GM19395 (cell line): Measurements from ENCODE around the gene MYO1E.
A peak's percentile ranks its signal among the peaks of the same experiment; 100 is the strongest.

Experiments
- ATAC-seq: cut with Tn5 transposase; IDR thresholded peaks from one replicate; pipeline ENCODE4 v1.9.1; 2021; ENCODE audit warnings: mild to moderate bottlenecking, moderate library complexity; ENCODE audit not compliant: unreplicated experiment

Gene MYO1E

DNA sequence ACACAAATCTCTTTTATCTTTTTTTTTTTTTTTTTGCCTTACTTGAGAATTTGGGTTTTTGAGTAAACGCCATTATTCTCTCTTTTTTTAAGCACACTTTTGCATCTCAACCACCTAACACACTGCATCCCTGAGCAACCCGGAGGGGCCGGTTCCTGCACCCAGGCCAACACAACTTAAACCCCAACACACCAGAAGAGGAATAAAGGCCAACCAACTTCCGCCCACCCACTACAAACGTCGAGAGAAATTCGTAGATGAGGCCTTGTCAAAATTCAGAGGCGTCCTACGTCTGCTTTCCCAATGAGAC is 268.1 kb downstream of the MYO1E start:
- ATAC-seq = peak; percentile 45

- no peak for ATAC-seq
Measured at GRCh38 chr15:59099162-59099685, 273.4 kb downstream of the MYO1E start.

GRCh38 chr15:59096429-59096828 is 276.2 kb downstream of the MYO1E start:
- ATAC-seq = no peak

DNA sequence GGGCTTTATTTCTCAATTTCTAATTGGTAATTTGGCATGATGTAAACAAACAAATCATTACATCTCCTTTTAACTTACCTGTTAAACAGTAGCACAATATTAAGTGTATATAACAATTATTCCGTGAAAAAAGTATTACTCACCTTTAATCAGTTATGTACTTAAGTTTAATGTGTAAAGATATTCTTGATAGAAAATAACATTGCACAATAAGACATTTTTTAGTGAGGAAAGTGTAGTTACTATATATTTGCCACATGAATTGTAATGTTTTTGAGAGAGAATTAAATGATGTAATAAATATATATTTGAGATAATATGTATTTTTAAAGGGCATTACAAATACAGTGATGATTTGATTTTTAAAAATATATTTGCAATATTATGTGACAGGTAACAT is 278.6 kb downstream of the MYO1E start:
- no peak for ATAC-seq

DNA sequence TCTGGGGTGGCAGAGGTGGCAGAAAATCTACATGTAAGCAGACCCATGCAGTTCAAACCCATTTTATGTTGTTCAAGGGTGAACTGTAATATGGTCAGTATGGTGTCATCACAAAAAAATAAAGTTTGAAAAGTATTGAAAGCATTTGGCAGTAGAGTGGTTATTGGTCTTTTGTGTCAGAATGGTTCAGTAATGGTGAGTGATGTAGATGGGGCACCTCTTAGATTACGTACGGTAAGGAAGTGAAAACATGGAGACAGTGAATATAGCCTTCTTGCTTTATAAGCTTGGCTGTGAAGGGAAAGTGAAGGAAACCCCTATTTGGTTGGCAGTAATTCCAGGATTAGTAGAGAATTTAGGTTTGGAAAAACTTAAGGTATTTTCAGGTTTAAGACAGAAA is 284.9 kb downstream of the MYO1E start:
- no peak for ATAC-seq
